Coronary artery (tissue), 2 donors: ENCODE results near the gene DNMT3A.

ENCODE experiments used
- DNase-seq: peaks from one replicate; pipeline ENCODE4 v3.0.0-alpha.2; 2017; ENCODE audit warnings: low spot score
- H3K27ac ChIP-seq, 2 donors: fragments of 200-600 bp; sonication (generic); one replicate each; pipeline ENCODE4 v1.5.1; 2016 to 2019
- H3K4me3 ChIP-seq: fragments of 200-600 bp; sonication (generic); 2 replicates; pipeline ENCODE4 v1.5.1; 2016; ENCODE audit warnings: mild to moderate bottlenecking, moderate library complexity
- TF ChIP-seq, protein P1 (sequence below): fragments of 200-600 bp; sonication (generic); IDR thresholded peaks from one replicate; pipeline ENCODE4 v1.5.1; 2019; ENCODE audit warnings: antibody characterized with exemption

The DNMT3A gene

DNA sequence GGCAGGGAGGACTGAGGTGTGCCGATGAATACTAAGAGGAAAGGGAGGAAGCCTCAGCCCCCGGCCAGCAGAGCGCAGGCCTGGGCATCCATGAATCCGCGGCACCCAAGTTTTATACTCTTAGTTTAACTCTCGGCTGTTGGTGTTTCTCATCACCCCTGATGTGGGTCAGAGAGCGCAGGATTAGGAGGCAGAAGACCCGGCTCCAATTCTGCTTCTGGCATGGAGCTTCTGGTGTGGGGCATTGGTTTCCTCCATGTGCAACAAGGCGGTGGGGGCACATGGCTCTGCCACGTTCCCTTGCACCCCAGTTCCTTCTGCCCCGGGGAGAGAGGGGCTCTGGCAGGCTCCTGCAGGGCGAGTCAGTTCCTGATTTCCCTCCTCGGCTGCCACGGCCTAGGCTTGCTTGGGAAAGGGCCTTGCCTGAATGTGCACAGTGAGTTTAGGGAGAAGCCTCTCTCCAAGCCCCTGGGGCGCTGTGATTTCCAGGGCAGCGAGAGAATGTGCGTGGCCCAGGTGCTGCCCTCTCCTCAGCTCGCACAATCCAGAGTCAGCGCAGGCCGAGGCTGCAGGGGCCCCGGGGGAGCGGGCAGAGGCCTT is 36.2 kb upstream of the DNMT3A start:
- Histone ChIP-seq H3K4me3 (no peak overlapping the region), H3K27ac (no peak overlapping the region)
- DNase-seq: peak; percentile 72
- TF ChIP-seq, protein P1, sequence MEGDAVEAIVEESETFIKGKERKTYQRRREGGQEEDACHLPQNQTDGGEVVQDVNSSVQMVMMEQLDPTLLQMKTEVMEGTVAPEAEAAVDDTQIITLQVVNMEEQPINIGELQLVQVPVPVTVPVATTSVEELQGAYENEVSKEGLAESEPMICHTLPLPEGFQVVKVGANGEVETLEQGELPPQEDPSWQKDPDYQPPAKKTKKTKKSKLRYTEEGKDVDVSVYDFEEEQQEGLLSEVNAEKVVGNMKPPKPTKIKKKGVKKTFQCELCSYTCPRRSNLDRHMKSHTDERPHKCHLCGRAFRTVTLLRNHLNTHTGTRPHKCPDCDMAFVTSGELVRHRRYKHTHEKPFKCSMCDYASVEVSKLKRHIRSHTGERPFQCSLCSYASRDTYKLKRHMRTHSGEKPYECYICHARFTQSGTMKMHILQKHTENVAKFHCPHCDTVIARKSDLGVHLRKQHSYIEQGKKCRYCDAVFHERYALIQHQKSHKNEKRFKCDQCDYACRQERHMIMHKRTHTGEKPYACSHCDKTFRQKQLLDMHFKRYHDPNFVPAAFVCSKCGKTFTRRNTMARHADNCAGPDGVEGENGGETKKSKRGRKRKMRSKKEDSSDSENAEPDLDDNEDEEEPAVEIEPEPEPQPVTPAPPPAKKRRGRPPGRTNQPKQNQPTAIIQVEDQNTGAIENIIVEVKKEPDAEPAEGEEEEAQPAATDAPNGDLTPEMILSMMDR: no peak

DNA sequence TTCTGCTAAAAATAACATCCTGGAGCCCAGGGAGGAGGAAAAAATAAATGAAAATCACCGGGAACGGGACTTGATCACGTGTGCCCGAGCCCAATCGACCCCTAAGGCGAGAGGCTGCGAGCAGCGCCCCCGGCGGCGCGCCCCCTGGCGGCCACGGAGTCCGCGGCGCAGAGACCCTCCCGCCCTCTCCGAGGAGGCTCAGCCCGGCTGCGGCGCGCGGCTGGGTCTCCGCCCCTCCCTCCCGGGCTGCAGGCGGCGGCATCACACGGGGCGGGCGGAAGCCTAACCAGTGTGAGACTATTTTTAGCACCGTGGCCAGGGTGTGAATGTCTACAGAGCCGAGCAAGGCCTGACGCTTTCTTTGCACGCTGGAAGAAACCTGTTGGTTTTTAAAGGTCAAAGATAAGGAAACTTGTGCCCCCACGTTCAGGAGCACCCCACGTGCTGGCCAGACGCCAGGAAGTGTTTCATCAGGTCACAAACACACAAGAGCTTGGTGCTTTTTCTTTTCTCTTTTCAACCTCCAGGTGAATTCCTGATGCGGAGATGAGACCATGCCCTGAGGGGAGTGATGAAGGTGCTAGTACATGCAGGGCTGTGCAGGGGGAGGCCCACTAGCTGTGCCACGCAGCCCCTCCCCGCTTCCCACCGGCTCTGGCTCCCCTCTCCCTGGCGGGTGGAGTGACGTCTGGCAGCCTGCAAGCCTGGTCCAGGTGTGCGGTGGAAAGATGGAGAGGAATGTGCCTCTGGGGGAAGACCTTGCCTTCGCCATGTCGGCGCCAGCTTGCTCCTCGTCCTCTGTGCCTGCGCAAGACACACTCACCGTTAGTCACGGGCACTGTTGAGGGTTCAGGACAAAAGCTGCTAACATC is 35.3 kb upstream of the DNMT3A start:
- no peak overlapping the region for H3K27ac ChIP-seq
- DNase-seq: peak; percentile 85
- TF ChIP-seq, protein P1: peak; percentile 88
- H3K4me3 ChIP-seq: peak overlapping the region; percentile 56

DNA sequence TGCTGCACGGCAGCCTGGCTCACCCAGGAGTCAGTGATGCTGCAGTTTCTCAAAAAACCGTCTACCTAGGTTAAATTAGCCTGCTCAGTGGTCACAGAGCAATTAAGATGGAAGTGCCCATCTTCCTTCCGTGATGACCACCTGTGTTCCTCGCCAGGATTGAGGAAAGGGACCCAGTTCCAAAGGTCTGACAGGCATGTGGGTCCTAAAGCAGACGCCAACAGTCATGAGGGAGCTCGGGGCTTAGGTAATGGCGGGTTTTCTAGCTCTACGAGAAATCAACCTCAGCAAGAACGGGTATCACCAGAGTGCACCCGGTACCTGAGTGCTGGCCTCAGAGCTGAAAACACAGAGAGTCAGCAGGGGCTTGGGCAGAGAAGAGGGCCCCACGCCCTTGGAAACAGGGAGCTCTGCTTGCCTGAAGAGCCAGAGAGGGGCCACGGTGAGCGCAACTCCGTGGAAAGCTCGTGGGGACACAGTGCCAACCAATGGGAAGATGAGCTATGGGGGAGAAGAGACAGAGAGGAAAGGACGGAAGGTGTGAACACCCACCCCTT is 34.3 kb upstream of the DNMT3A start:
- DNase-seq: no peak
- Histone ChIP-seq H3K27ac (no peak overlapping the region), H3K4me3 (peak overlapping the region; percentile 56)
- TF ChIP-seq, protein P1: no peak

DNA sequence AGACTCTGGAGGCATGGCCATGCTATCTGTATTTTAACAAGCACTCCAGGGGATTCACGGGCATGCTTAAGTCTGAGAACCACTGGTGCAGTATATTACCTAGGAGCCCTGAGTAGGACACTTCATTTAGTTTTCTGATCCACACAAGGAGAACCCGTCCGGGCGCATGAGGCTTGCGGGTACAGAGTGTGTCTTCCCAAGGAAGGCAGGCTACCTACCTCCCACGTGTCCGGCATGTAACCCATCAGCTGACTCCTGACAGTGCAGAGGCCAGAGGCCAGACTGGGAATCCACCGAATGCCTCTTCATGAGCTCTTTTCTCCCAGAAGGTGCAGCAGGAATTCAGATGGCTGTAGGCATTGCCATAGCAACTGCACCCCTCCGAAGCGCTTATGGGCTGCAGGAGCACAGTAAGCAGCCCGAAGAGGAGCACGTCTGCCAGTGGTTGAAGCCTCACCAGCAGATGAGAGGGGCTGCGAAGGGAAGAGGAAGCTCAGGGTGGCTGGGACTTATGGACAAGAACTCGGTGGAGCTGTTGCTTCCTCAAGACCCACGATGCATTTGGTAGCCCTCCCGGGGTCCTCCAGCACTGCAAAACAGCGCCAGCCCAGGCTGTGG is 33.8 kb upstream of the DNMT3A start:
- no peak for DNase-seq
- TF ChIP-seq, protein P1: no peak
- no peak overlapping the region for H3K27ac ChIP-seq
- no peak overlapping the region for H3K4me3 ChIP-seq

DNA sequence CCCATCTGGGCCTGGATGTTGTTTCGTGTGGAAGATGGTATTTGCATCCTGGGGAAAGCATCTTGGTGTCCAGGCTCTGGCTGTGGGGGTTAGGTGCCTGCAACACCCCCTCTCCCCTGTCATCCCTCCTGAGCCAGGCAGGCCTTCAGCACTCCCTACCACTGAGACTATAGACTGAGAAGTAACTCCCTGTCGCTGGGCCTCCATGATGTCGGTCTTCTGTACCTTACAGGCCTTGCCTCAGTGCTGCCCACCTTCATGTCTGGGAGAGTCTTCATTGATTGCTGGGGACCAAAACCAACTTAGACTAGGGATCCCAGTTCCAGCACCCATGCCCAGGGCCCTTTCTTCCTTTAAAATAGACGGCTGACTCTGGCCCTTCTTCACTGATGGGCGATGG is 33.1 kb upstream of the DNMT3A start:
- Histone ChIP-seq H3K27ac (no peak overlapping the region), H3K4me3 (no peak overlapping the region)
- TF ChIP-seq, protein P1: no peak
- no peak for DNase-seq

DNA sequence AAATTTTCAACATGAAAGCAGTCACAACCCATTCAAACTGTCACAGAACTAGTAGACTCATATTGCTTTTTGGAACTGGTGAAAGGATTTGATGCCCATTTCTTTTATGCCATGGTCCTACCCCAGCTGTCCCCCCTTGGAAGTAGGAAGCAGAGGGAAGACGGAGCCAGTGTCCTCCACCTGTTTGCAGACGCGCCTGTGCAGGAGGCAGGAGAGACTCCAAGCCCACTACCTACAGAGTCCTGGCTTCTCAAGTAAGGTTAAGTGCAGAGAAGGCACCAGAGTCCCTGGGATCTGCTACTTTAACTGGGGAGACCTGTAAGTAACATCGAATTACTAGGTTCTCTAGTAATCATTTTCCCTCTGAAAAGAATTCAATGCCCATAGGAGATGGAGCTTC is 32.7 kb upstream of the DNMT3A start:
- TF ChIP-seq, protein P1: no peak
- no peak for DNase-seq
- no peak overlapping the region for H3K4me3 ChIP-seq
- H3K27ac ChIP-seq: no peak overlapping the region
